Stomach (tissue), 4 donors: ENCODE measurements around the gene SORCS1.

Source experiments
- POLR2A ChIP-seq, 4 donors: fragments of 450-650 bp; IDR thresholded peaks; one replicate each; pipeline ENCODE4 v1.6.1; 2016; ENCODE audit warnings: antibody characterized with exemption in 4 of 4, control low read depth in 2 of 4, mild to moderate bottlenecking in 1 of 4, moderate library complexity in 1 of 4
- TF ChIP-seq, protein P1 (sequence below), 7 experiments: fragments of 450-650 bp in 4 of 7; fragments of 200-600 bp in 3 of 7; sonication (generic) in 3 of 7; IDR thresholded peaks; one replicate each; pipeline ENCODE4 v1.5.1; 2016 to 2019; ENCODE audit warnings: antibody characterized with exemption in 7 of 7, control low read depth in 2 of 7, mild to moderate bottlenecking in 1 of 7

DNA sequence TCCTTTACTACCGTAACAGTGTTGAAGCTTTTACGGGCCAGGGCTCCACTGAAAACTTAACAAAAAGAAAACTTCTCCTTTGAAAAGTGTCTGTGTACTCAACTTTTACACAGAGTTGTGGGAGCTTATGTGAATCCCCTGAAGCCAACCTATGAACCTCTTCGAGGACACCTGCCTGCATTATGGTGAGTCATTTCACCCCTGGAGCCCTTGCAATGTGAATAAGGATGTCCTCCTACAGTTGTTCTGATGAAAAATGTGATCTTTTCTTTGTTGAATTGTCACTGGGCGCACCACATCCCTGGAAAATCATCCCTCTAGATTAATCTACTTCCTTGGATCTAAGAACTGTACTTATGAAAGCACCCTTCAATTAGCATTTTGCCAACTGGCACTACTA lies 93.2 kb downstream of the SORCS1 start:
- TF ChIP-seq, protein P1, sequence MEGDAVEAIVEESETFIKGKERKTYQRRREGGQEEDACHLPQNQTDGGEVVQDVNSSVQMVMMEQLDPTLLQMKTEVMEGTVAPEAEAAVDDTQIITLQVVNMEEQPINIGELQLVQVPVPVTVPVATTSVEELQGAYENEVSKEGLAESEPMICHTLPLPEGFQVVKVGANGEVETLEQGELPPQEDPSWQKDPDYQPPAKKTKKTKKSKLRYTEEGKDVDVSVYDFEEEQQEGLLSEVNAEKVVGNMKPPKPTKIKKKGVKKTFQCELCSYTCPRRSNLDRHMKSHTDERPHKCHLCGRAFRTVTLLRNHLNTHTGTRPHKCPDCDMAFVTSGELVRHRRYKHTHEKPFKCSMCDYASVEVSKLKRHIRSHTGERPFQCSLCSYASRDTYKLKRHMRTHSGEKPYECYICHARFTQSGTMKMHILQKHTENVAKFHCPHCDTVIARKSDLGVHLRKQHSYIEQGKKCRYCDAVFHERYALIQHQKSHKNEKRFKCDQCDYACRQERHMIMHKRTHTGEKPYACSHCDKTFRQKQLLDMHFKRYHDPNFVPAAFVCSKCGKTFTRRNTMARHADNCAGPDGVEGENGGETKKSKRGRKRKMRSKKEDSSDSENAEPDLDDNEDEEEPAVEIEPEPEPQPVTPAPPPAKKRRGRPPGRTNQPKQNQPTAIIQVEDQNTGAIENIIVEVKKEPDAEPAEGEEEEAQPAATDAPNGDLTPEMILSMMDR (IDR thresholded peaks at IDR 0.05), result no peak
- no peak for TF ChIP-seq POLR2A (IDR thresholded peaks at IDR 0.05)
